ENCODE measurements around the gene TM4SF1.

TM4SF1 gene

GRCh38 chr3:149331396-149331795 is 46.1 kb downstream of the TM4SF1 start:
- TF ChIP-seq ZFP3 (CRISPR knock-in tag; IDR thresholded peaks at IDR 0.05) = no peak
- TF ChIP-seq CSDC2 (CRISPR knock-in tag; IDR thresholded peaks at IDR 0.05) = no peak
- TF ChIP-seq ZFP30 (CRISPR knock-in tag; IDR thresholded peaks at IDR 0.05) = no peak
- TF ChIP-seq PPARA (CRISPR knock-in tag; IDR thresholded peaks at IDR 0.05; ENCODE audit: borderline replicate concordance) = no peak
- no peak for TF ChIP-seq TCF4 (CRISPR knock-in tag; IDR thresholded peaks at IDR 0.05; ENCODE audit: borderline replicate concordance)
- no peak for TF ChIP-seq SNAI2 (CRISPR knock-in tag; IDR thresholded peaks at IDR 0.05)
- TF ChIP-seq CREB5 (CRISPR knock-in tag; IDR thresholded peaks at IDR 0.05; ENCODE audit: low read depth) = no peak
- no peak for TF ChIP-seq ESRRG (CRISPR knock-in tag; IDR thresholded peaks at IDR 0.05)
- TF ChIP-seq OSR1 (CRISPR knock-in tag; IDR thresholded peaks at IDR 0.05) = no peak
- TF ChIP-seq ZNF8 (CRISPR knock-in tag; IDR thresholded peaks at IDR 0.05) = no peak
- no peak for TF ChIP-seq ISL1 (CRISPR knock-in tag; IDR thresholded peaks at IDR 0.05)
- no peak for TF ChIP-seq GLIS3 (CRISPR knock-in tag; IDR thresholded peaks at IDR 0.05)
- no peak for TF ChIP-seq ZC3H10 (CRISPR knock-in tag; IDR thresholded peaks at IDR 0.05)
- ATAC-seq = no peak

GRCh38 chr3:149330609-149331331 is 46.7 kb downstream of the TM4SF1 start:
- no peak for TF ChIP-seq TSHZ2 (CRISPR knock-in tag; IDR thresholded peaks at IDR 0.05)
- peak; percentile 40; the same call in 1 of the 2 replicates for TF ChIP-seq ISL1 (CRISPR knock-in tag; IDR thresholded peaks at IDR 0.05)
- peak; percentile 68 for ATAC-seq

GRCh38 chr3:149327156-149327555 is 50.3 kb downstream of the TM4SF1 start:
- TF ChIP-seq BACH2 (CRISPR knock-in tag; IDR thresholded peaks at IDR 0.05; ENCODE audit: borderline replicate concordance) (no peak), ZC3H10 (CRISPR knock-in tag; IDR thresholded peaks at IDR 0.05) (no peak), ARNTL (CRISPR knock-in tag; IDR thresholded peaks at IDR 0.05; ENCODE audit: borderline replicate concordance, low read depth) (no peak), TSHZ2 (CRISPR knock-in tag; IDR thresholded peaks at IDR 0.05) (no peak), ZFP30 (CRISPR knock-in tag; IDR thresholded peaks at IDR 0.05) (no peak), ZNF8 (CRISPR knock-in tag; IDR thresholded peaks at IDR 0.05) (no peak), GLIS3 (CRISPR knock-in tag; IDR thresholded peaks at IDR 0.05) (no peak), TOX (CRISPR knock-in tag; IDR thresholded peaks at IDR 0.05; ENCODE audit: borderline replicate concordance) (no peak), ZNF565 (CRISPR knock-in tag; conservative IDR thresholded peaks at IDR 0.05; ENCODE audit: low read depth) (no peak), ZFP3 (CRISPR knock-in tag; IDR thresholded peaks at IDR 0.05) (no peak), CREB5 (CRISPR knock-in tag; IDR thresholded peaks at IDR 0.05; ENCODE audit: low read depth) (no peak), SNAI2 (CRISPR knock-in tag; IDR thresholded peaks at IDR 0.05) (no peak), ESRRG (CRISPR knock-in tag; IDR thresholded peaks at IDR 0.05) (no peak), PPARA (CRISPR knock-in tag; IDR thresholded peaks at IDR 0.05; ENCODE audit: borderline replicate concordance) (no peak)
- no peak for ATAC-seq

GRCh38 chr3:149325581-149325980 is 51.9 kb downstream of the TM4SF1 start:
- TF ChIP-seq CSRNP3 (CRISPR knock-in tag; IDR thresholded peaks at IDR 0.05) (no peak), CREB5 (CRISPR knock-in tag; IDR thresholded peaks at IDR 0.05; ENCODE audit: low read depth) (no peak)
- ATAC-seq = no peak
